ENCODE data around the gene C5AR2.
"Not testable (repeated sequence)": the region's sequence is repeated elsewhere in the genome, so short reads cannot be mapped to it uniquely, and the experiment has no call there.

C5AR2 gene

GRCh38 chr19:47331931-47332547 is at the start of gene C5AR2:
Gene C5AR2, plus strand, starts transcription at chr19:47332175. Its CDS starts 8,625 bp downstream, at chr19:47340800.
- no peak for DNase-seq

- DNase-seq, result no peak
Measured at GRCh38 chr19:47283405-47284059, 48.4 kb upstream of the C5AR2 start.

GRCh38 chr19:47284324-47284899 is 47.6 kb upstream of the C5AR2 start:
- DNase-seq, result no peak

- peak; percentile 73 for DNase-seq
Measured at GRCh38 chr19:47296036-47296435, 35.9 kb upstream of the C5AR2 start.

GRCh38 chr19:47300867-47301266 is 31.1 kb upstream of the C5AR2 start:
- DNase-seq, result not testable (repeated sequence)

- no peak for DNase-seq
Measured at GRCh38 chr19:47302249-47302648, 29.7 kb upstream of the C5AR2 start.

GRCh38 chr19:47303966-47304365 is 28.0 kb upstream of the C5AR2 start:
- no peak for DNase-seq

GRCh38 chr19:47305309-47305751 is 26.6 kb upstream of the C5AR2 start:
- DNase-seq, result peak; percentile 65

- DNase-seq, result no peak
Measured at GRCh38 chr19:47306303-47306702, 25.7 kb upstream of the C5AR2 start.

GRCh38 chr19:47309038-47309437 is 22.9 kb upstream of the C5AR2 start:
- no peak for DNase-seq

GRCh38 chr19:47309608-47310007 is 22.4 kb upstream of the C5AR2 start, which contains the start of gene C5AR1:
Gene C5AR1, plus strand, starts transcription at chr19:47309861. Its CDS starts 35 bp downstream, at chr19:47309896.
- DNase-seq, result no peak

GRCh38 chr19:47310323-47310722 is 21.7 kb upstream of the C5AR2 start:
- DNase-seq, result no peak

- no peak for DNase-seq
Measured at GRCh38 chr19:47310819-47311218, 21.2 kb upstream of the C5AR2 start.

GRCh38 chr19:47312366-47313006 is 19.5 kb upstream of the C5AR2 start:
- DNase-seq, result no peak

GRCh38 chr19:47313754-47314295 is 18.1 kb upstream of the C5AR2 start:
- DNase-seq, result no peak

GRCh38 chr19:47315125-47315821 is 16.7 kb upstream of the C5AR2 start:
- no peak for DNase-seq

GRCh38 chr19:47316513-47316912 is 15.5 kb upstream of the C5AR2 start:
- DNase-seq, result no peak

- no peak for DNase-seq
Measured at GRCh38 chr19:47319923-47320871, 11.8 kb upstream of the C5AR2 start.

GRCh38 chr19:47321630-47322029 is 10.3 kb upstream of the C5AR2 start:
- no peak for DNase-seq

GRCh38 chr19:47322058-47322457 is 9.9 kb upstream of the C5AR2 start:
- no peak for DNase-seq

GRCh38 chr19:47323409-47323808 is 8.6 kb upstream of the C5AR2 start:
- DNase-seq, result no peak

- DNase-seq, result no peak
Measured at GRCh38 chr19:47323872-47324271, 8.1 kb upstream of the C5AR2 start.
